Panc1 (cell line): ENCODE data around the gene TMSB10. TPM values are rescaled to one million over a fixed set of nuclear protein-coding genes. Genes with fewer than 3 reads are reported as not detected.

Experiments
- ATAC-seq: fragments of 200-7000 bp; cut with Tn5 transposase; 2 replicates; pipeline ENCODE4 v1.9.1; 2020; ENCODE audit warnings: mild to moderate bottlenecking, moderate library complexity
- BruUV-seq: library from RNA; stranded (reverse); fragments of 400-500 nt; replicated peaks from 2 replicates; lab custom pipeline; 2021; lab: Mats Ljungman, UMichigan
- CTCF ChIA-PET: fragments of 300-600 bp; sonication (Branson Sonifier 250); formaldehyde crosslinking; loops from one replicate; lab custom pipeline; 2022; ENCODE audit warnings: antibody characterized with exemption; lab: Charles Lee
- POLR2A ChIA-PET: fragments of 300-600 bp; sonication (Branson Sonifier 250); formaldehyde crosslinking; loops from one replicate; lab custom pipeline; 2022; ENCODE audit warnings: antibody characterized with exemption; lab: Charles Lee
- DNase-seq: peaks from one replicate; pipeline ENCODE4 v3.0.0-alpha.2; 2010; ENCODE audit warnings: low read depth, low spot score
- H3K27ac ChIP-seq: 2 replicates; pipeline ENCODE4 v1.5.1; 2011; ENCODE audit warnings: mild to moderate bottlenecking, low read length, inconsistent platforms
- H3K27me3 ChIP-seq: fragments of 200-500 bp; sonication (Bioruptor generic); 2 replicates; pipeline ENCODE4 v1.6.0; 2014; ENCODE audit warnings: low read length, inconsistent platforms; ENCODE audit not compliant: control insufficient read depth, insufficient read depth
- H3K36me3 ChIP-seq: fragments of 200-500 bp; sonication (Bioruptor generic); 2 replicates; pipeline ENCODE4 v1.5.1; 2014; ENCODE audit warnings: inconsistent platforms, mild to moderate bottlenecking, low read length, moderate library complexity; ENCODE audit not compliant: control insufficient read depth, insufficient read depth
- H3K4me1 ChIP-seq: 2 replicates; pipeline ENCODE4 v1.5.1; 2011; ENCODE audit warnings: inconsistent platforms, mild to moderate bottlenecking, low read length, moderate library complexity; ENCODE audit not compliant: control insufficient read depth, insufficient read depth
- H3K4me3 ChIP-seq, 2 experiments: 2 replicates each; pipeline ENCODE4 v1.5.1; 2011 to 2012; ENCODE audit warnings: low read depth in 2 of 2, low read length in 2 of 2, mild to moderate bottlenecking in 2 of 2, inconsistent platforms in 1 of 2, moderate library complexity in 1 of 2
- H3K9me3 ChIP-seq: fragments of 200-500 bp; sonication (Bioruptor generic); 2 replicates; pipeline ENCODE4 v1.5.1; 2014; ENCODE audit warnings: low read depth, mild to moderate bottlenecking, inconsistent platforms, low read length, moderate library complexity; ENCODE audit not compliant: control insufficient read depth, insufficient read depth
- POLR2AphosphoS5 ChIP-seq: IDR thresholded peaks from 2 replicates; pipeline ENCODE4 v1.6.1; 2012; ENCODE audit warnings: mild to moderate bottlenecking, low read depth, low read length, moderate library complexity
- SIN3A ChIP-seq: IDR thresholded peaks from 2 replicates; pipeline ENCODE4 v1.6.1; 2012; ENCODE audit warnings: low read depth, mild to moderate bottlenecking, low read length, moderate library complexity, borderline replicate concordance; ENCODE audit not compliant: insufficient read depth
- TCF7L2 ChIP-seq: IDR thresholded peaks from 2 replicates; pipeline ENCODE4 v1.6.1; 2011; ENCODE audit warnings: mild to moderate bottlenecking, low read depth, low read length, inconsistent platforms
- in situ Hi-C: cut with HindIII; loops from 2 replicates; pipeline ENCODE4 v1.10.0; 2016; ENCODE audit warnings: low sequenced_read_pairs, low pct_unique_long_range_greater_than_20kb
- intact Hi-C: fragments of 100-400 bp; cut with micrococcal nuclease; formaldehyde crosslinking; loops from one replicate; pipeline ENCODE4 v1.10.0; 2022; ENCODE audit not compliant: unreplicated experiment
- total RNA-seq: library from RNA; stranded (reverse); gene quantifications from one replicate; pipeline ENCODE4 v1.2.1, GENCODE V29; 2021; ENCODE audit not compliant: unreplicated experiment
- TF ChIP-seq, protein P1 (sequence below), 2 experiments: IDR thresholded peaks; 2 replicates each; pipeline ENCODE4 v1.6.1; 2011 to 2012; ENCODE audit warnings: low read depth in 2 of 2, control low read depth in 1 of 2, low read length in 1 of 2, mild to moderate bottlenecking in 1 of 2, moderate library complexity in 1 of 2; ENCODE audit not compliant: insufficient read depth in 1 of 2
- TF ChIP-seq, protein P2 (sequence below): fragments of 450-650 bp; IDR thresholded peaks from 2 replicates; pipeline ENCODE4 v1.5.1; 2017; ENCODE audit warnings: mild to moderate bottlenecking

TMSB10 gene
- total RNA-seq, 1 experiment from 2014 or later = 1,916 TPM

DNA sequence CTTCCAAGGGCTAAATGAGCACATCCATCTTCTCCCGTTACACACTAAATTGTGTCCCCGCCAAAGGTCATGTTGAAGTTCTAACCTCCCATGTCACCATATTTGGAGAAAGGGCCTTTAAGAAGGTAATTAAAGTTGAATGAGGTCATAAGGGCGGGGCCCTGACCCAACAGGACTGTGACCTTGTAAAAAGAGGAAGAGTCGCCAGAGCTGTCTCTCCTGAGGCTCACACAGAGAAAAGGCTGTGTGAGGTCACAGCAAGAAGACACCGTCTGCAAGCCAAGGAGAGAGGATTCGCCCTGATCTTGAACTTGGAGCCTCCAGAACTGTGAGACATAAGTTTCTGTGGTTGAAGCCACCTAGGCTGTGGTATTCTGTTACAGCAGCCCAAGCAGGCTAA lies 48.7 kb upstream of the TMSB10 start:
- intact Hi-C loops (no loop called here), in situ Hi-C loops (no loop called here)
- ChIA-PET POLR2A (no interaction called here), CTCF (no interaction called here)
- H3K4me3 ChIP-seq = no peak overlapping the region
- no peaks in the 10 kb centered on the region for H3K9me3 ChIP-seq
- H3K4me1 ChIP-seq = no peaks in the 10 kb centered on the region
- BruUV-seq = no TSS peak
- DNase-seq (no peak), ATAC-seq (no peak)
- no peaks in the 10 kb centered on the region for H3K27me3 ChIP-seq
- TF ChIP-seq POLR2AphosphoS5 = no peak
- TF ChIP-seq, protein P1, sequence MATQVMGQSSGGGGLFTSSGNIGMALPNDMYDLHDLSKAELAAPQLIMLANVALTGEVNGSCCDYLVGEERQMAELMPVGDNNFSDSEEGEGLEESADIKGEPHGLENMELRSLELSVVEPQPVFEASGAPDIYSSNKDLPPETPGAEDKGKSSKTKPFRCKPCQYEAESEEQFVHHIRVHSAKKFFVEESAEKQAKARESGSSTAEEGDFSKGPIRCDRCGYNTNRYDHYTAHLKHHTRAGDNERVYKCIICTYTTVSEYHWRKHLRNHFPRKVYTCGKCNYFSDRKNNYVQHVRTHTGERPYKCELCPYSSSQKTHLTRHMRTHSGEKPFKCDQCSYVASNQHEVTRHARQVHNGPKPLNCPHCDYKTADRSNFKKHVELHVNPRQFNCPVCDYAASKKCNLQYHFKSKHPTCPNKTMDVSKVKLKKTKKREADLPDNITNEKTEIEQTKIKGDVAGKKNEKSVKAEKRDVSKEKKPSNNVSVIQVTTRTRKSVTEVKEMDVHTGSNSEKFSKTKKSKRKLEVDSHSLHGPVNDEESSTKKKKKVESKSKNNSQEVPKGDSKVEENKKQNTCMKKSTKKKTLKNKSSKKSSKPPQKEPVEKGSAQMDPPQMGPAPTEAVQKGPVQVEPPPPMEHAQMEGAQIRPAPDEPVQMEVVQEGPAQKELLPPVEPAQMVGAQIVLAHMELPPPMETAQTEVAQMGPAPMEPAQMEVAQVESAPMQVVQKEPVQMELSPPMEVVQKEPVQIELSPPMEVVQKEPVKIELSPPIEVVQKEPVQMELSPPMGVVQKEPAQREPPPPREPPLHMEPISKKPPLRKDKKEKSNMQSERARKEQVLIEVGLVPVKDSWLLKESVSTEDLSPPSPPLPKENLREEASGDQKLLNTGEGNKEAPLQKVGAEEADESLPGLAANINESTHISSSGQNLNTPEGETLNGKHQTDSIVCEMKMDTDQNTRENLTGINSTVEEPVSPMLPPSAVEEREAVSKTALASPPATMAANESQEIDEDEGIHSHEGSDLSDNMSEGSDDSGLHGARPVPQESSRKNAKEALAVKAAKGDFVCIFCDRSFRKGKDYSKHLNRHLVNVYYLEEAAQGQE (IDR thresholded peaks at IDR 0.05; ENCODE audit: insufficient read depth in 1 of 2, low read depth in 2 of 2, low read length in 1 of 2) = no peak
- no peak for TF ChIP-seq SIN3A
- TF ChIP-seq, protein P2, sequence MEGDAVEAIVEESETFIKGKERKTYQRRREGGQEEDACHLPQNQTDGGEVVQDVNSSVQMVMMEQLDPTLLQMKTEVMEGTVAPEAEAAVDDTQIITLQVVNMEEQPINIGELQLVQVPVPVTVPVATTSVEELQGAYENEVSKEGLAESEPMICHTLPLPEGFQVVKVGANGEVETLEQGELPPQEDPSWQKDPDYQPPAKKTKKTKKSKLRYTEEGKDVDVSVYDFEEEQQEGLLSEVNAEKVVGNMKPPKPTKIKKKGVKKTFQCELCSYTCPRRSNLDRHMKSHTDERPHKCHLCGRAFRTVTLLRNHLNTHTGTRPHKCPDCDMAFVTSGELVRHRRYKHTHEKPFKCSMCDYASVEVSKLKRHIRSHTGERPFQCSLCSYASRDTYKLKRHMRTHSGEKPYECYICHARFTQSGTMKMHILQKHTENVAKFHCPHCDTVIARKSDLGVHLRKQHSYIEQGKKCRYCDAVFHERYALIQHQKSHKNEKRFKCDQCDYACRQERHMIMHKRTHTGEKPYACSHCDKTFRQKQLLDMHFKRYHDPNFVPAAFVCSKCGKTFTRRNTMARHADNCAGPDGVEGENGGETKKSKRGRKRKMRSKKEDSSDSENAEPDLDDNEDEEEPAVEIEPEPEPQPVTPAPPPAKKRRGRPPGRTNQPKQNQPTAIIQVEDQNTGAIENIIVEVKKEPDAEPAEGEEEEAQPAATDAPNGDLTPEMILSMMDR = no peak
- TF ChIP-seq TCF7L2 = no peak
- H3K27ac ChIP-seq = no peak overlapping the region
- no peaks in the 10 kb centered on the region for H3K36me3 ChIP-seq

DNA sequence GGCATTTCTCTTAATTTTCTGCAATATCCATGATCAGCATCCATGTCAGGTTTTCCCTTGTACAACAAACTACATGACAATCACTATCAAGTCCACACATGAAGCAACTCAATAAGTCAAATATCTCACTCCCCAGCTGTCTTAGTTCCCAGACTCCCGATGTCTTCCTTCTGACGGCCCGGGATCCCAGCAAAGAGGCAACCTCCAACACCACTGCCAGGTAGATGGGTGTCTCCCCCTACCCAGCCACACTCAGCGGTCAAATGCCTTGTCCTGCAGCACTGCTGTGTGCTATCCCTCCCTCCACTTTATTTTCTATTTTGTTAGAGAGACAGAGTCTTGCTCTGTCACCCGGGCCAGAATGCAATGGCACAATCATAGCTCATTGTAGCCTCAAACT lies 47.9 kb upstream of the TMSB10 start:
- Histone ChIP-seq H3K36me3 (no peaks in the 10 kb centered on the region), H3K9me3 (no peaks in the 10 kb centered on the region), H3K27ac (no peak overlapping the region), H3K27me3 (no peaks in the 10 kb centered on the region), H3K4me3 (no peak overlapping the region), H3K4me1 (no peaks in the 10 kb centered on the region)
- BruUV-seq = no TSS peak
- DNase-seq (no peak), ATAC-seq (no peak)
- ChIA-PET POLR2A (no interaction called here), CTCF (no interaction called here)
- intact Hi-C loops (no loop called here), in situ Hi-C loops (no loop called here)
- TF ChIP-seq, protein P1 (IDR thresholded peaks at IDR 0.05; ENCODE audit: insufficient read depth in 1 of 2, low read depth in 2 of 2, low read length in 1 of 2) = no peak
- TF ChIP-seq TCF7L2 (no peak), SIN3A (no peak)
